GM12872 (cell line): Measurements from ENCODE around the gene MCM3.
A peak's percentile ranks its signal among the peaks of the same experiment; 100 is the strongest.

ENCODE experiments used
- TF ChIP-seq, protein P1 (sequence below): IDR thresholded peaks from 3 replicates; pipeline ENCODE4 v1.5.1; 2011; ENCODE audit warnings: low read depth, mild to moderate bottlenecking, low read length, moderate library complexity; ENCODE audit not compliant: insufficient read depth

Gene MCM3

DNA sequence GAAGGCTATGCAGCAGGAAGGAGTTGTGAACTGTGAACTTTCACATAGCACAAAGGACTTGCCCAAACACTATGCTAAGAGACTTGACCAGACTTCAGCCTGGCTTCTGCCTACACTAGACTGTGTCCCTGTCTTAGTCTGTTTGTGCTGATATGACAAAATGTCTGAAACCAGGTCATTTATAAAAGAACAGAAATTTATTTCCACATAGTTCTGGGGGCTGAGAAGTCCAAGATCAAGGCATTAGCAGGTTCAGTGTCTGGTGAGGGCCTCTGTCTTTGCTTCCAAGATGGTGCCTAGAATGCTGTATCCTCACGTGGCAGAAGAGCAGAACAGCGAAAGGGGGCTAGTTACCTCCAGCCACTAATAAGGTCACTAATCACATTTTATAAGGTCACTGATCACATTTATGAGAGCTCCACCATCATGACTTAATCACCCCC, 16.0 kb upstream of the MCM3 start:
- TF ChIP-seq, protein P1, sequence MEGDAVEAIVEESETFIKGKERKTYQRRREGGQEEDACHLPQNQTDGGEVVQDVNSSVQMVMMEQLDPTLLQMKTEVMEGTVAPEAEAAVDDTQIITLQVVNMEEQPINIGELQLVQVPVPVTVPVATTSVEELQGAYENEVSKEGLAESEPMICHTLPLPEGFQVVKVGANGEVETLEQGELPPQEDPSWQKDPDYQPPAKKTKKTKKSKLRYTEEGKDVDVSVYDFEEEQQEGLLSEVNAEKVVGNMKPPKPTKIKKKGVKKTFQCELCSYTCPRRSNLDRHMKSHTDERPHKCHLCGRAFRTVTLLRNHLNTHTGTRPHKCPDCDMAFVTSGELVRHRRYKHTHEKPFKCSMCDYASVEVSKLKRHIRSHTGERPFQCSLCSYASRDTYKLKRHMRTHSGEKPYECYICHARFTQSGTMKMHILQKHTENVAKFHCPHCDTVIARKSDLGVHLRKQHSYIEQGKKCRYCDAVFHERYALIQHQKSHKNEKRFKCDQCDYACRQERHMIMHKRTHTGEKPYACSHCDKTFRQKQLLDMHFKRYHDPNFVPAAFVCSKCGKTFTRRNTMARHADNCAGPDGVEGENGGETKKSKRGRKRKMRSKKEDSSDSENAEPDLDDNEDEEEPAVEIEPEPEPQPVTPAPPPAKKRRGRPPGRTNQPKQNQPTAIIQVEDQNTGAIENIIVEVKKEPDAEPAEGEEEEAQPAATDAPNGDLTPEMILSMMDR = no peak

DNA sequence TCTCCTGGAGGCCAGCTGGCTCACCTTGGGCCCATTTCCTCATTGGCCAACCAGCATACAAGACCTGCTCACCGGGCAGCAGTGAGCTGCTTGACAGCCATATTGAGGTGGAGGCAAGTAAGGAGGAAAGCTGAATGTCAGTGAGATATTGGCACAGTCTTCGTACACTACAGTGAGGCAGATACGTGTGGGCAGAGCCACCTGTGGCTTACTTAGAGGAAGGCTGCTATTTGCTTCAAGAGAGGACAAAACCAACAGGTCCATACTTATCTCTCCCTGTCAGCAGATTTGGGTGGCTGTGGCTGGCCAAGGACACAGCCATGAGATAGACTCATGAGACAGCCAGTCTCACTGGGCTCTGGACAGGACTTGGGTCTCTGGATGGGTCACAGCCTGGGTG, 15.1 kb upstream of the MCM3 start:
- TF ChIP-seq, protein P1 = no peak

- TF ChIP-seq, protein P1 = no peak
Observed at GRCh38 chr6:52297433-52297832, 12.9 kb upstream of the MCM3 start.

DNA sequence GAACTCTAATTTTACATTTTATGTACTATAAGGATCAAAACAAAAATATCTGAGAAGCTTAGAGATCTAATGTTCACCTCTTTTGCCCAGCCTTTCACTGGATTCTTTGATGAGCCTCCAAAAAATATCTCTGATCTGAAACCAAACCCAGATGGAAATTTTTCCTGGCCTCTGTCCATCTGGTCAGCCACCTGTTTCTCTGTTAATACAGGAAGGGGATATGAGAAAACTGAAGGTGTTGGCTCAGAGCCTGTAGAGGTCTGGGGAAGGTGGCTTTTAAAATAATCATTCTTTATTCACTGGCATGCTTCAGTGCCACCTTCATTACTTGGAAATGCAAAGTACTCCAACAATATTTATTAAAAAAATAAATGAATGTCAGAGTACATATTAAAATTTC, 8.5 kb upstream of the MCM3 start:
- TF ChIP-seq, protein P1 = no peak

- TF ChIP-seq, protein P1 = no peak
Observed at GRCh38 chr6:52288841-52289240, 4.3 kb upstream of the MCM3 start.

- TF ChIP-seq, protein P1 = no peak
Observed at GRCh38 chr6:52288216-52288615, 3.7 kb upstream of the MCM3 start.

DNA sequence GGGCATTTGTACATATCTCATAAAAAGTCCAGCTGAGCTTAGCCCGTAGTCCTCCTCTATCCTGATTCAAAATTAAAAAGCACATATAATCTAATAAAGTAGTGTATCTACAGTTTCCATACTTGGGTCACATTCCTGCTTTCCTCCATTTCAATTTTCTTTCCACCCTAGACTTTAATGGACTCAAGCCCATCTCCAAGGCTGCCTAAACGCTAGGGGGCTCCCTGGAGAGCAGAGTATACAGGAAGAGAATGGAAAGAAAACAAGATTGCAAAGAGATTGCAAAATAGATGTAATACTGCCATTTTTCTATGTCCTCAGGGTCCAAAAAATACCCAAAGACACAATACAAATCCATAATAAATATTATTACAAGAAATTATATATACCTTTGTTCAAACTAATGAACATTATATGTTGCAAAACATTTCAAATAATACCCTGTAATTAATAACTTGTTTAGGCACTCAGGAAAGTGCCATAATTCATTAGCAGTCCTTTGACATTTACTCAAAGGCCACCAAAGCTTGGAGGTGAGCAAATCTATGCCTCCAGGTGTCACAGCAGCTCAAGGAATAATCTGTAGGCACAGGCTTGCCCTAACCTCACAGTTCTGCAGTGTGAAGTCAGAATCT, 2.4 kb upstream of the MCM3 start:
- TF ChIP-seq, protein P1 = peak; percentile 73
